H1 (cell line): ENCODE results near the gene PCP4. TPM values are rescaled to one million over a fixed set of nuclear protein-coding genes. Genes with fewer than 3 reads are reported as not detected.

Experiments used
- CTCF ChIA-PET: fragments of 300-600 bp; sonication (Branson Sonifier 250); formaldehyde crosslinking; loops from one replicate; lab custom pipeline; 2021; ENCODE audit not compliant: partially characterized antibody; lab: Charles Lee
- POLR2A ChIA-PET: fragments of 300-600 bp; sonication (Branson Sonifier 250); formaldehyde crosslinking; loops from one replicate; lab custom pipeline; 2021; ENCODE audit warnings: inconsistent platforms; ENCODE audit not compliant: partially characterized antibody; lab: Charles Lee
- DNase-seq, 2 experiments: peaks; one replicate each; pipeline versions ENCODE4 v3.0.0 to v3.0.0-alpha.2; 2010 to 2022; ENCODE audit warnings: low spot score in 2 of 2, low read depth in 1 of 2, mixed read lengths in 1 of 2
- FAIRE-seq: peaks from 2 replicates; lab custom pipeline; 2011; peaks lifted over from hg19 to GRCh38; lab: Jason Lieb, UNC
- H2AFZ ChIP-seq: 2 replicates; pipeline ENCODE4 v1.8.1; 2012; ENCODE audit warnings: low read length, inconsistent platforms
- H2AK5ac ChIP-seq: 2 replicates; pipeline ENCODE4 v1.6.1; 2013; ENCODE audit warnings: low read depth, low read length
- H2BK120ac ChIP-seq: replicated peaks from 2 replicates; pipeline ENCODE3; 2013; ENCODE audit warnings: low read depth, low read length, inconsistent platforms
- H2BK12ac ChIP-seq: 2 replicates; pipeline ENCODE4 v1.6.1; 2013; ENCODE audit warnings: low read depth, low read length
- H2BK15ac ChIP-seq: 2 replicates; pipeline ENCODE4 v1.6.1; 2013; ENCODE audit warnings: low read length
- H2BK20ac ChIP-seq: 2 replicates; pipeline ENCODE4 v1.6.1; 2013; ENCODE audit warnings: low read length
- H2BK5ac ChIP-seq: 2 replicates; pipeline ENCODE4 v1.6.1; 2013; ENCODE audit warnings: low read depth, low read length
- H3K14ac ChIP-seq: 2 replicates; pipeline ENCODE4 v1.6.1; 2013; ENCODE audit warnings: inconsistent platforms; ENCODE audit not compliant: insufficient read length
- H3K18ac ChIP-seq: 2 replicates; pipeline ENCODE4 v1.6.1; 2013; ENCODE audit warnings: low read length; ENCODE audit errors: extremely low read depth
- H3K23ac ChIP-seq: 2 replicates; pipeline ENCODE4 v1.6.1; 2013; ENCODE audit warnings: inconsistent platforms; ENCODE audit not compliant: insufficient read length
- H3K23me2 ChIP-seq: 2 replicates; pipeline ENCODE4 v1.6.1; 2013; ENCODE audit warnings: low read depth, low read length
- H3K27ac ChIP-seq: 2 replicates; pipeline ENCODE4 v1.6.1; 2011; ENCODE audit warnings: low read depth, low read length, inconsistent platforms
- H3K27me3 ChIP-seq, 4 experiments: replicated peaks in 1 of 4; 1 replicate in 1 of 4; 2 replicates in 3 of 4; pipeline versions ENCODE4 v1.6.1 to v1.8.1; 2011 to 2013; ENCODE audit warnings: low read length in 3 of 4, mild to moderate bottlenecking in 3 of 4, inconsistent platforms in 2 of 4, mixed read lengths in 2 of 4, moderate library complexity in 1 of 4; ENCODE audit not compliant: control insufficient read depth in 3 of 4, insufficient read depth in 3 of 4; ENCODE audit errors: extremely low read depth in 1 of 4
- H3K36me3 ChIP-seq, 4 experiments: 2 replicates each; pipeline versions ENCODE4 v1.6.1 to v1.8.1; 2011 to 2013; ENCODE audit warnings: mild to moderate bottlenecking in 4 of 4, low read length in 3 of 4, moderate library complexity in 2 of 4, control low read depth in 1 of 4, inconsistent platforms in 1 of 4; ENCODE audit not compliant: insufficient read depth in 4 of 4, control insufficient read depth in 2 of 4
- H3K4ac ChIP-seq: replicated peaks from 2 replicates; pipeline ENCODE3; 2013; ENCODE audit warnings: low read length, low read depth, mixed read lengths, inconsistent platforms; ENCODE audit not compliant: insufficient read length
- H3K4me1 ChIP-seq, 4 experiments: replicated peaks in 1 of 4; 1 replicate in 1 of 4; 2 replicates in 3 of 4; pipeline versions ENCODE4 v1.6.1 to v1.8.1; 2011 to 2013; ENCODE audit warnings: low read length in 3 of 4, inconsistent platforms in 2 of 4, mixed read lengths in 1 of 4; ENCODE audit not compliant: insufficient read depth in 4 of 4, control insufficient read depth in 3 of 4
- H3K4me2 ChIP-seq, 2 experiments: 2 replicates each; pipeline versions ENCODE4 v1.6.1 to v1.8.1; 2011 to 2013; ENCODE audit warnings: low read depth in 2 of 2, low read length in 2 of 2, control low read depth in 1 of 2, inconsistent platforms in 1 of 2, mild to moderate bottlenecking in 1 of 2; ENCODE audit not compliant: insufficient read depth in 1 of 2
- H3K4me3 ChIP-seq, 4 experiments: fragments of 200-600, 300-600 bp in 1 of 4; sonication (generic), shearing (Covaris generic), sonication (Bioruptor Twin) in 1 of 4; 2 replicates each; pipeline versions ENCODE4 v1.5.1 to v1.8.1; 2011 to 2016; ENCODE audit warnings: low read length in 4 of 4, low read depth in 3 of 4, control low read depth in 2 of 4, inconsistent platforms in 2 of 4, mild to moderate bottlenecking in 2 of 4, mixed read lengths in 1 of 4, moderate library complexity in 1 of 4; ENCODE audit not compliant: insufficient read depth in 2 of 4; ENCODE audit errors: extremely low read depth in 1 of 4
- H3K56ac ChIP-seq: replicated peaks from 2 replicates; pipeline ENCODE3; 2013; ENCODE audit warnings: low read depth, mild to moderate bottlenecking, mixed read lengths, low read length, inconsistent platforms; ENCODE audit not compliant: insufficient read length
- H3K79me1 ChIP-seq: 2 replicates; pipeline ENCODE4 v1.6.1; 2013; ENCODE audit warnings: low read depth, low read length, control low read depth
- H3K79me2 ChIP-seq, 2 experiments: 2 replicates each; pipeline versions ENCODE4 v1.6.1 to v1.8.1; 2012 to 2013; ENCODE audit warnings: low read length in 2 of 2, mild to moderate bottlenecking in 2 of 2, inconsistent platforms in 1 of 2; ENCODE audit not compliant: insufficient read depth in 2 of 2, control insufficient read depth in 1 of 2
- H3K9ac ChIP-seq, 4 experiments: replicated peaks in 1 of 4; 1 replicate in 1 of 4; 2 replicates in 3 of 4; pipeline versions ENCODE4 v1.6.1 to v1.8.1; 2011 to 2013; ENCODE audit warnings: low read depth in 3 of 4, low read length in 3 of 4, control low read depth in 2 of 4, mild to moderate bottlenecking in 2 of 4, moderate library complexity in 2 of 4, inconsistent platforms in 1 of 4; ENCODE audit errors: extremely low read depth in 1 of 4
- H3K9me3 ChIP-seq, 2 experiments: 2 replicates each; pipeline versions ENCODE4 v1.6.1 to v1.8.1; 2012 to 2013; ENCODE audit warnings: mild to moderate bottlenecking in 2 of 2, moderate library complexity in 2 of 2, control low read depth in 1 of 2, inconsistent platforms in 1 of 2, low read depth in 1 of 2, low read length in 1 of 2, mixed read lengths in 1 of 2; ENCODE audit not compliant: insufficient read depth in 2 of 2
- H4K20me1 ChIP-seq, 2 experiments: replicated peaks in 1 of 2; 2 replicates each; pipeline versions ENCODE3 to v1.8.1; 2011 to 2013; ENCODE audit warnings: inconsistent platforms in 2 of 2, low read length in 2 of 2, mild to moderate bottlenecking in 1 of 2; ENCODE audit not compliant: insufficient read depth in 2 of 2, control insufficient read depth in 1 of 2
- H4K5ac ChIP-seq: 2 replicates; pipeline ENCODE4 v1.6.1; 2013; ENCODE audit warnings: low read length, low read depth, mixed read lengths, inconsistent platforms; ENCODE audit not compliant: insufficient read length
- H4K8ac ChIP-seq: 2 replicates; pipeline ENCODE4 v1.8.0; 2013; ENCODE audit warnings: mild to moderate bottlenecking, moderate library complexity, low read length, inconsistent platforms; ENCODE audit not compliant: insufficient read depth; ENCODE audit errors: extremely low read depth
- H4K91ac ChIP-seq: replicated peaks from 2 replicates; pipeline ENCODE3; 2013; ENCODE audit warnings: low read length, mixed read lengths, inconsistent platforms; ENCODE audit not compliant: insufficient read length
- CBX5 ChIP-seq: fragments of 300-800, 300-1000 bp; sonication (generic); IDR thresholded peaks from 2 replicates; pipeline ENCODE4 v1.7.1; 2016; ENCODE audit warnings: antibody characterized with exemption, low read length, low read depth
- CEBPB ChIP-seq: IDR thresholded peaks from 2 replicates; pipeline ENCODE4 v1.6.1; 2012; ENCODE audit warnings: low read depth, low read length
- EP300 ChIP-seq, 2 experiments: IDR thresholded peaks; 1 replicate in 1 of 2; 2 replicates in 1 of 2; pipeline ENCODE4 v1.6.1; 2011 to 2012; ENCODE audit warnings: low read depth in 2 of 2, low read length in 2 of 2, mild to moderate bottlenecking in 2 of 2, borderline replicate concordance in 1 of 2, inconsistent platforms in 1 of 2, moderate library complexity in 1 of 2
- FOSL1 ChIP-seq: IDR thresholded peaks from 2 replicates; pipeline ENCODE4 v1.6.1; 2011; ENCODE audit warnings: mild to moderate bottlenecking, low read depth, low read length, moderate library complexity; ENCODE audit not compliant: insufficient read depth
- GABPA ChIP-seq: IDR thresholded peaks from 2 replicates; pipeline ENCODE4 v1.6.1; 2011; ENCODE audit warnings: mild to moderate bottlenecking, low read length, moderate library complexity, borderline replicate concordance; ENCODE audit not compliant: insufficient read depth
- KDM4A ChIP-seq: IDR thresholded peaks from one replicate; pipeline ENCODE4 v1.7.1; 2012; ENCODE audit warnings: low read depth, mild to moderate bottlenecking, moderate library complexity, low read length, inconsistent platforms; ENCODE audit not compliant: severe bottlenecking
- MAFK ChIP-seq: IDR thresholded peaks from 2 replicates; pipeline ENCODE4 v1.6.1; 2012; ENCODE audit warnings: low read depth, mild to moderate bottlenecking, improper control_type of control experiment, low read length
- NANOG ChIP-seq: IDR thresholded peaks from 2 replicates; pipeline ENCODE4 v1.6.1; 2011; ENCODE audit warnings: low read length, low read depth, mild to moderate bottlenecking, inconsistent platforms; ENCODE audit not compliant: insufficient read depth, poor library complexity, severe bottlenecking
- POLR2AphosphoS5 ChIP-seq: IDR thresholded peaks from 2 replicates; pipeline ENCODE4 v1.6.1; 2011; ENCODE audit warnings: low read depth, low read length
- POU5F1 ChIP-seq: IDR thresholded peaks from 2 replicates; pipeline ENCODE4 v1.6.1; 2011; ENCODE audit warnings: low read depth, mild to moderate bottlenecking, low read length, moderate library complexity
- SIX5 ChIP-seq: IDR thresholded peaks from 2 replicates; pipeline ENCODE4 v1.6.1; 2011; ENCODE audit warnings: mild to moderate bottlenecking, low read depth, low read length
- SP1 ChIP-seq: IDR thresholded peaks from 2 replicates; pipeline ENCODE4 v1.6.1; 2011; ENCODE audit warnings: low read depth, low read length
- TAF7 ChIP-seq: optimal IDR thresholded peaks from 2 replicates; pipeline ENCODE3; 2011; ENCODE audit warnings: low read depth, mild to moderate bottlenecking, inconsistent platforms, low read length, moderate library complexity, borderline replicate concordance
- WGBS, 2 experiments: shearing (Covaris generic) in 1 of 2; methylation state at CpG; one replicate each; pipeline versions ENCODE4 v1.1.6 to v1.1.7; 2013 to 2015; ENCODE audit warnings: low lambda C conversion rate in 2 of 2, mixed read lengths in 2 of 2, inconsistent platforms in 1 of 2, low coverage in 1 of 2, missing lambda C conversion rate in 1 of 2; ENCODE audit not compliant: insufficient replicate concordance in 2 of 2, insufficient coverage in 1 of 2, insufficient read length in 1 of 2; ENCODE audit errors: extremely low coverage in 1 of 2, missing lambda C conversion rate in 1 of 2; 5-methylcytosine and 5-hydroxymethylcytosine counted together
- polyA plus RNA-seq, 7 experiments: library from polyadenylated mRNA; depleted of rRNA in 3 of 7; stranded (reverse) in 5 of 7; unstranded in 2 of 7; fragments of >200 nt in 5 of 7; fragments of 200-250 nt in 2 of 7; gene quantifications; 1 replicate in 5 of 7; 2 replicates in 1 of 7; 4 replicates in 1 of 7; pipeline versions ENCODE4 v1.2.1 to v1.2.3, GENCODE V29; 2011 to 2013; ENCODE audit warnings: missing spikeins in 2 of 7, mixed read lengths in 2 of 7
- total RNA-seq: library from RNA; stranded (reverse); fragmentation: NEBNext Ultra II Directional; extraction: Animal tissue kit (Norgen Biotek cat#: 25700); gene quantifications from 2 replicates; pipeline ENCODE4 v1.2.1, GENCODE V29; 2021

Gene PCP4
- total and polyA plus RNA-seq, 2 of the 8 experiments (the other 6 are each of a cell fraction or from before 2014, with no cell fraction given): 1.8 to 2.4 TPM

DNA sequence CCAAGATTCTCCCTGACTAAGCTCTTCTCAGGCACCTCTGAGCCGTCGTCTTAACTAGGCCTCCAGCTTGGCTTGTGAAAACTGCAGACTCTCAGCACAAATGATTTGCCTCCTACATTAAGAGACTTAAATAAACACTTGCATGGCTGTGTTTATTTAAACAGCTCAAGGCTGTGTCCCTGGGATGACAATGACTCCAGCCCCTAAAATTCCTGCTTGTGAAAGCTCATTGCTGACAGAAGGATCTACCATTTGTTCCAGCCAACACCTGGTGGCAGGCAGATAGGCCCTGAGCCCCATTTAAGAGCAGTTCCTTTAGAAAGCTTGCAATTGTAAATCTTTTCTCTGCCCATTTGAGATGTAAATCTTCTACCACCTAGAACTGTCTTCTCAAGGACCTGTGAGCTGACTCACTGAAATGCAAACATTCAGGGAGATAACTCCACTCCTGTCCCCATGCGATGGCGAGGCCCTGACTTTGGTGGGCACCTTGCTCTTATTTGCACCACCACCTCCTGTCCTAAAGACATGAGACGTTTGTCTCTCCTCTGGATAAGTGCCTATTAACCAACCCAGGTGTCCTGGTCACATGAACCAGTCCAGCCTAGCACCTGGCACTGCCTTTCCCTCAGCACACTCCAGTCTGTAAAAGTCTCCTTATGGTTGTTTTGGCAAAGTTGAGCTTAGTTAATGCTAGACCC lies 15.1 kb upstream of the PCP4 start:
- CTCF ChIA-PET: interaction anchor here (0.6 to 3.2 kb wide), 8 partner anchors 12 to 291 kb away, joined by 3 to 26 read pairs (median 5); partner anchors contain the start of gene PCP4
- no peak overlapping the region; the same call in 1 of the 2 replicates for H2BK5ac ChIP-seq
- 0 out of 7 replicates have a peak, but pooled peaks cover 0 to 4% (median 0%) of the 10 kb centered on the region in 4 experiments for H3K4me1 ChIP-seq
- H2BK120ac ChIP-seq: no peak overlapping the region
- H3K18ac ChIP-seq: no peak overlapping the region
- FAIRE-seq (no peak), DNase-seq (no peak)
- no peaks in the 10 kb centered on the region for H3K27me3 ChIP-seq
- no peak overlapping the region for H4K5ac ChIP-seq
- H4K20me1 ChIP-seq: no peaks in the 10 kb centered on the region
- no peak overlapping the region for H2BK12ac ChIP-seq
- H3K14ac ChIP-seq: no peak overlapping the region
- H4K91ac ChIP-seq: no peak overlapping the region
- H3K79me2 ChIP-seq: no peaks in the 10 kb centered on the region
- H3K9me3 ChIP-seq: no peaks in the 10 kb centered on the region; a peak in 1 of 4 replicates
- no peak overlapping the region for H2BK15ac ChIP-seq
- no peak overlapping the region for H3K27ac ChIP-seq
- H2BK20ac ChIP-seq: no peak overlapping the region
- WGBS, 2 experiments: 85% methylated on average over 5 of the region's 5 CpGs; no CpG with 5 or more reads in 1 of the 2 experiments
- H3K4me3 ChIP-seq: no peak overlapping the region
- no peaks in the 10 kb centered on the region; a peak in 1 of 8 replicates for H3K36me3 ChIP-seq
- H3K4ac ChIP-seq: no peak overlapping the region
- H2AK5ac ChIP-seq: no peak overlapping the region
- no peak overlapping the region for H3K56ac ChIP-seq
- no peak overlapping the region for H2AFZ ChIP-seq
- no peak overlapping the region for H3K4me2 ChIP-seq
- POLR2A ChIA-PET: no interaction called here
- H3K23ac ChIP-seq: no peak overlapping the region
- peaks cover 2% of the 10 kb centered on the region; the same call in 1 of the 2 replicates for H3K23me2 ChIP-seq
- no peaks in the 10 kb centered on the region for H3K79me1 ChIP-seq
- H4K8ac ChIP-seq: no peak overlapping the region
- no peak overlapping the region for H3K9ac ChIP-seq
- no peak for TF ChIP-seq FOSL1
- TF ChIP-seq POU5F1: no peak
- no peak for TF ChIP-seq TAF7
- TF ChIP-seq SP1: no peak
- TF ChIP-seq MAFK: no peak
- no peak for TF ChIP-seq EP300 (IDR thresholded peaks at IDR 0.05; ENCODE audit: borderline replicate concordance in 1 of 2, low read depth in 2 of 2, low read length in 2 of 2)
- no peak for TF ChIP-seq SIX5
- TF ChIP-seq GABPA: no peak
- TF ChIP-seq CEBPB: no peak
- no peak for TF ChIP-seq KDM4A
- no peak for TF ChIP-seq CBX5
- TF ChIP-seq NANOG: no peak
- TF ChIP-seq POLR2AphosphoS5: no peak
